Measurements from ENCODE around the gene YOD1.

YOD1 gene

DNA sequence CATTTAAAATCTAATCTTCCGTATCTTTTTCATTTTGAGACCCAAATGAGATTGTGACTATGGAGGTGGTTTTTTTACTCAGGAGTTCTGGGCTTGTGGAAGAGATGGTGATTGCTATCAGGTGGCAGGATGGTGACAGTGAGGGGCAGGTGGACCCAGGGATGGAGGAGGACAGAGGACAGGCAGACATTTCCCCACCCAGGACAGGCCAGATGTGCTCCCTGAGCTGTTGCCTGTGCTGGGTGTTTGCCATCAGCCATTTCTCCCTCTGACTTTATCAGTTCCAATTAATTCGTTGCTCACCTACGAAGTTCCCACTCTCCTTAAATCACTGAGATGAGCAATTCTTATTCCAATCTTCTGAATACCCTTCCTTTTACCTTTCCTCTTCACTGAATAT, 44.9 kb downstream of the YOD1 start:
- Histone ChIP-seq H3K27me3 (ENCODE audit: insufficient read depth, low read length) (no peaks in the 10 kb centered on the region), H3K4me3 (ENCODE audit: low read depth, low read length) (no peak overlapping the region), H3K79me2 (ENCODE audit: control insufficient read depth, insufficient read depth, low read length, unreplicated experiment) (no peaks in the 10 kb centered on the region), H2AFZ (ENCODE audit: low read length, unreplicated experiment) (no peak overlapping the region), H3K4me1 (ENCODE audit: control insufficient read depth, insufficient read depth, low read length, unreplicated experiment) (peaks cover 11% of the 10 kb centered on the region), H3K36me3 (ENCODE audit: insufficient read depth, low read length) (no peaks in the 10 kb centered on the region), H3K27ac (ENCODE audit: low read depth, low read length) (no peak overlapping the region)

- H3K27ac ChIP-seq (ENCODE audit: low read depth, low read length) = no peak overlapping the region
- no peak overlapping the region for H3K4me3 ChIP-seq (ENCODE audit: low read depth, low read length)
- H3K36me3 ChIP-seq (ENCODE audit: insufficient read depth, low read length) = no peaks in the 10 kb centered on the region
- no peaks in the 10 kb centered on the region for H3K27me3 ChIP-seq (ENCODE audit: insufficient read depth, low read length)
- no peaks in the 10 kb centered on the region for H3K79me2 ChIP-seq (ENCODE audit: control insufficient read depth, insufficient read depth, low read length, unreplicated experiment)
- H3K4me1 ChIP-seq (ENCODE audit: control insufficient read depth, insufficient read depth, low read length, unreplicated experiment) = peaks cover 11% of the 10 kb centered on the region
- no peak overlapping the region for H2AFZ ChIP-seq (ENCODE audit: low read length, unreplicated experiment)
Measured at GRCh38 chr1:207004931-207005830, 45.8 kb downstream of the YOD1 start.

- no peaks in the 10 kb centered on the region for H3K36me3 ChIP-seq (ENCODE audit: insufficient read depth, low read length)
- no peak overlapping the region for H2AFZ ChIP-seq (ENCODE audit: low read length, unreplicated experiment)
- H3K27me3 ChIP-seq (ENCODE audit: insufficient read depth, low read length) = peaks cover 3% of the 10 kb centered on the region; the same call in 1 of the 2 replicates
- H3K79me2 ChIP-seq (ENCODE audit: control insufficient read depth, insufficient read depth, low read length, unreplicated experiment) = no peaks in the 10 kb centered on the region
- no peak overlapping the region for H3K27ac ChIP-seq (ENCODE audit: low read depth, low read length)
- H3K4me3 ChIP-seq (ENCODE audit: low read depth, low read length) = no peak overlapping the region
- H3K4me1 ChIP-seq (ENCODE audit: control insufficient read depth, insufficient read depth, low read length, unreplicated experiment) = peaks cover 11% of the 10 kb centered on the region
Measured at GRCh38 chr1:207003210-207003609, 47.8 kb downstream of the YOD1 start.

DNA sequence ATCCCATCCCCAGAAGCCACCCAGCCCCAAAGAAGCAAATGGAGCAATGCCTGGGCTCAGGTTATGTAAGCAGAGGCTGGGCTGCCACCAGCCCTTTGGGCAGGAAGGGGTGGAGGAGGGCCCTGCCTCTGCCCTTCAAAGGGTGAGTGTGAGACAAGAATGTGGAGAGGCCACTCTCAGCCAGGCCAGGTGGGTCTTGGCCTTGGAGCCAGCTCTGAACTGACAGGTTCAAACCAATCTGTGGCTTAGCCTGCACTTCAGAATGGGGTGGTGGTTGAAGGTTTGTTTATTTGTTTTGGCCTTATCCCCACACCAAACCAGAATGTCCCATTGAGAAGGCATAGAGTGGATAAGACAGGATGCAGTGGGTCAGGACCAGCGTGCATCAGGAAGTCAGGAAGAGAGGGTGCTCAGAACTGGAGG, 48.3 kb downstream of the YOD1 start:
- H3K4me1 ChIP-seq (ENCODE audit: control insufficient read depth, insufficient read depth, low read length, unreplicated experiment) = peaks cover 11% of the 10 kb centered on the region
- H3K79me2 ChIP-seq (ENCODE audit: control insufficient read depth, insufficient read depth, low read length, unreplicated experiment) = no peaks in the 10 kb centered on the region
- H3K36me3 ChIP-seq (ENCODE audit: insufficient read depth, low read length) = no peaks in the 10 kb centered on the region
- no peak overlapping the region for H3K27ac ChIP-seq (ENCODE audit: low read depth, low read length)
- no peak overlapping the region for H3K4me3 ChIP-seq (ENCODE audit: low read depth, low read length)
- peaks cover 8% of the 10 kb centered on the region for H3K27me3 ChIP-seq (ENCODE audit: insufficient read depth, low read length)
- H2AFZ ChIP-seq (ENCODE audit: low read length, unreplicated experiment) = no peak overlapping the region

DNA sequence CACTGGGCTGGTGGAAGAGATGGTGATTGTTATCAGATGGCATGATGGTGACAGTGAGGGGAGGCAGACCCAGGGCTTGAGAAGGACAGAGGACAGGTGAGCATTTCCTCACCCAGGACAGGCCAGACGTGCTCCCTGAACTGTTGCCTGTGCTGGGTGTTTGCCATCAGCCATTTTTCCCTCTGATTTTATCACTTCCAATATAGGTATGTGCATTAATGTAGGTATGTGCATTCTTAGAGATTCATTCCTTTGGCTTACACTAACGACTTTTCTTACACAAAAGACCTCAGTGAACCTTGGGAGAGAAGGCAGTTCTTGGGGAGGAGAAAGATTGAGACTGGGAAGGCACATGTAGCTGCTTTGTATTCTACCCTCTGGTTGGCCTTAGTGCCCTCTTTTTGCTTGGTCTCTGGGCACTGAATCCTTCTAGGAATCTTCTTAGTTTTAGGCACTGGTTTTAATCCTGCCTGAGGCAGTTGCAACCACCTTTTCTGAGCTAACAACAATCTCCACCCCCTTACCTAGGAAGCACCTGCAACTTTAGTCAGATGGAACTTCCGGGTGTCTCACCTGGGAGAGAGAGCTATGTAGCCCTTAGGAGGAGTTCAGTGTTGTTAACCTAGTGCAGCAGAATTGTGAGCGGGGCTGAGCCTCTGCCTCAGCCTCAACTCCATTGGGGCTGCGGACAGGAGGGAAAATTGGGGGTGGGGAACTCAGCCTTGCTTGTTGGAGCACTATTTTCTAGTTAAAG, 49.3 kb downstream of the YOD1 start:
- Histone ChIP-seq H3K4me1 (ENCODE audit: control insufficient read depth, insufficient read depth, low read length, unreplicated experiment) (peaks cover 5% of the 10 kb centered on the region), H3K27ac (ENCODE audit: low read depth, low read length) (no peak overlapping the region), H3K79me2 (ENCODE audit: control insufficient read depth, insufficient read depth, low read length, unreplicated experiment) (no peaks in the 10 kb centered on the region), H3K36me3 (ENCODE audit: insufficient read depth, low read length) (no peaks in the 10 kb centered on the region), H3K4me3 (ENCODE audit: low read depth, low read length) (no peak overlapping the region), H2AFZ (ENCODE audit: low read length, unreplicated experiment) (no peak overlapping the region), H3K27me3 (ENCODE audit: insufficient read depth, low read length) (peaks cover 15% of the 10 kb centered on the region)

- Histone ChIP-seq H3K36me3 (ENCODE audit: insufficient read depth, low read length) (no peaks in the 10 kb centered on the region), H2AFZ (ENCODE audit: low read length, unreplicated experiment) (no peak overlapping the region), H3K27ac (ENCODE audit: low read depth, low read length) (no peak overlapping the region), H3K4me3 (ENCODE audit: low read depth, low read length) (no peak overlapping the region), H3K27me3 (ENCODE audit: insufficient read depth, low read length) (peaks cover 15% of the 10 kb centered on the region), H3K4me1 (ENCODE audit: control insufficient read depth, insufficient read depth, low read length, unreplicated experiment) (peaks cover 5% of the 10 kb centered on the region), H3K79me2 (ENCODE audit: control insufficient read depth, insufficient read depth, low read length, unreplicated experiment) (no peaks in the 10 kb centered on the region)
Measured at GRCh38 chr1:207000651-207001291, 50.2 kb downstream of the YOD1 start.

GRCh38 chr1:206998816-206999215, 52.2 kb downstream of the YOD1 start:
- Histone ChIP-seq H3K27ac (ENCODE audit: low read depth, low read length) (no peak overlapping the region), H3K36me3 (ENCODE audit: insufficient read depth, low read length) (no peaks in the 10 kb centered on the region), H3K79me2 (ENCODE audit: control insufficient read depth, insufficient read depth, low read length, unreplicated experiment) (no peaks in the 10 kb centered on the region), H3K4me1 (ENCODE audit: control insufficient read depth, insufficient read depth, low read length, unreplicated experiment) (peaks cover 5% of the 10 kb centered on the region), H2AFZ (ENCODE audit: low read length, unreplicated experiment) (no peak overlapping the region), H3K4me3 (ENCODE audit: low read depth, low read length) (no peak overlapping the region), H3K27me3 (ENCODE audit: insufficient read depth, low read length) (peaks cover 20% of the 10 kb centered on the region)
